ENCODE results near the gene FAM210A. TPM values are rescaled to one million over a fixed set of nuclear protein-coding genes. Genes with fewer than 3 reads are reported as not detected.

The FAM210A gene
- total RNA-seq, 1 experiment from 2014 or later = 17.1 TPM

- no peak overlapping the region for H3K4me3 Mint-ChIP-seq (ENCODE audit: unreplicated experiment)
- Histone ChIP-seq H3K36me3 (ENCODE audit: control insufficient read depth, insufficient read depth, low read length) (no peaks in the 10 kb centered on the region), H3K4me1 (no peaks in the 10 kb centered on the region), H3K4me3 (ENCODE audit: low read depth, low read length) (no peak overlapping the region), H3K9me3 (no peaks in the 10 kb centered on the region), H3K27me3 (replicated peaks; ENCODE audit: control insufficient read depth, insufficient read depth, low read length) (no peaks in the 10 kb centered on the region)
- intact Hi-C loops (cut with micrococcal nuclease; ENCODE audit: unreplicated experiment) = no loop called here
- H3K27me3 Mint-ChIP-seq (ENCODE audit: insufficient read depth, unreplicated experiment) = no peaks in the 10 kb centered on the region
- ChIA-PET CTCF (no interaction called here), POLR2A (no interaction called here)
- H3K27ac Mint-ChIP-seq (ENCODE audit: unreplicated experiment) = no peak overlapping the region
- no peak for TF ChIP-seq CTCF (IDR thresholded peaks at IDR 0.05; ENCODE audit: insufficient read depth in 1 of 2, low read depth in 1 of 2, low read length in 1 of 2, severe bottlenecking in 1 of 2, unreplicated experiment in 1 of 2)
- H3K9me3 Mint-ChIP-seq (ENCODE audit: unreplicated experiment) = no peaks in the 10 kb centered on the region
- H3K4me1 Mint-ChIP-seq (ENCODE audit: low read depth, unreplicated experiment) = no peaks in the 10 kb centered on the region
- H3K36me3 Mint-ChIP-seq (ENCODE audit: insufficient read depth, unreplicated experiment) = no peaks in the 10 kb centered on the region
- BruUV-seq (replicated peaks) = no TSS peak
- DNase-seq = no peak
Measured at GRCh38 chr18:13649397-13650390, 76.7 kb downstream of the FAM210A start.

GRCh38 chr18:13647761-13648160 lies 78.6 kb downstream of the FAM210A start:
- Mint-ChIP-seq H3K4me1 (ENCODE audit: low read depth, unreplicated experiment) (no peaks in the 10 kb centered on the region), H3K27me3 (ENCODE audit: insufficient read depth, unreplicated experiment) (no peaks in the 10 kb centered on the region), H3K36me3 (ENCODE audit: insufficient read depth, unreplicated experiment) (no peaks in the 10 kb centered on the region), H3K9me3 (ENCODE audit: unreplicated experiment) (no peaks in the 10 kb centered on the region), H3K4me3 (ENCODE audit: unreplicated experiment) (no peak overlapping the region), H3K27ac (ENCODE audit: unreplicated experiment) (no peak overlapping the region)
- BruUV-seq (replicated peaks) = no TSS peak
- TF ChIP-seq CTCF (IDR thresholded peaks at IDR 0.05; ENCODE audit: insufficient read depth in 1 of 2, low read depth in 1 of 2, low read length in 1 of 2, severe bottlenecking in 1 of 2, unreplicated experiment in 1 of 2) = no peak
- Histone ChIP-seq H3K9me3 (no peaks in the 10 kb centered on the region), H3K4me1 (no peaks in the 10 kb centered on the region), H3K27me3 (replicated peaks; ENCODE audit: control insufficient read depth, insufficient read depth, low read length) (no peaks in the 10 kb centered on the region), H3K36me3 (ENCODE audit: control insufficient read depth, insufficient read depth, low read length) (no peaks in the 10 kb centered on the region), H3K4me3 (ENCODE audit: low read depth, low read length) (no peak overlapping the region)
- ChIA-PET CTCF (no interaction called here), POLR2A (no interaction called here)
- DNase-seq = no peak
- intact Hi-C loops (cut with micrococcal nuclease; ENCODE audit: unreplicated experiment) = no loop called here

GRCh38 chr18:13646633-13647032 lies 79.7 kb downstream of the FAM210A start:
- H3K9me3 ChIP-seq = no peaks in the 10 kb centered on the region
- Mint-ChIP-seq H3K9me3 (ENCODE audit: unreplicated experiment) (peaks cover under 1% of the 10 kb centered on the region), H3K27me3 (ENCODE audit: insufficient read depth, unreplicated experiment) (no peaks in the 10 kb centered on the region), H3K4me1 (ENCODE audit: low read depth, unreplicated experiment) (no peaks in the 10 kb centered on the region), H3K27ac (ENCODE audit: unreplicated experiment) (no peak overlapping the region), H3K4me3 (ENCODE audit: unreplicated experiment) (no peak overlapping the region), H3K36me3 (ENCODE audit: insufficient read depth, unreplicated experiment) (no peaks in the 10 kb centered on the region)
- DNase-seq = no peak
- no peaks in the 10 kb centered on the region for H3K36me3 ChIP-seq (ENCODE audit: control insufficient read depth, insufficient read depth, low read length)
- intact Hi-C loops (cut with micrococcal nuclease; ENCODE audit: unreplicated experiment) = no loop called here
- no TSS peak for BruUV-seq (replicated peaks)
- H3K4me1 ChIP-seq = no peaks in the 10 kb centered on the region
- TF ChIP-seq CTCF (IDR thresholded peaks at IDR 0.05; ENCODE audit: insufficient read depth in 1 of 2, low read depth in 1 of 2, low read length in 1 of 2, severe bottlenecking in 1 of 2, unreplicated experiment in 1 of 2) = no peak
- no peaks in the 10 kb centered on the region for H3K27me3 ChIP-seq (replicated peaks; ENCODE audit: control insufficient read depth, insufficient read depth, low read length)
- H3K4me3 ChIP-seq (ENCODE audit: low read depth, low read length) = no peak overlapping the region
- ChIA-PET POLR2A (no interaction called here), CTCF (no interaction called here)

All from Caco-2 (cell line).